A172 (cell line): ENCODE measurements around the gene KREMEN1. TPM values are rescaled to one million over a fixed set of nuclear protein-coding genes. Genes with fewer than 3 reads are reported as not detected.
"Not testable (repeated sequence)": the region's sequence is repeated elsewhere in the genome, so short reads cannot be mapped to it uniquely, and the experiment has no call there.

Experiments
- DNase-seq: peaks from one replicate; pipeline ENCODE4 v3.0.0-alpha.2; 2015; ENCODE audit warnings: low spot score
- total RNA-seq: library from RNA; depleted of rRNA; stranded (reverse); fragments of >200 nt; shearing (Covaris generic); gene quantifications from 2 replicates; pipeline ENCODE4 v1.2.3, GENCODE V29; 2014; rRNA removed

KREMEN1 gene
- total RNA-seq, result 2.0 and 2.1 TPM in 2 replicates

- no peak for DNase-seq
Observed at GRCh38 chr22:29072979-29073617, at the start of gene KREMEN1. KREMEN1 (plus strand) TSS chr22:29073035; CDS start chr22:29073131, 96 bp downstream.

GRCh38 chr22:29023172-29023796 is 49.6 kb upstream of the KREMEN1 start:
- no peak for DNase-seq

- DNase-seq, result no peak
Observed at GRCh38 chr22:29026579-29026978, 46.3 kb upstream of the KREMEN1 start.

GRCh38 chr22:29028468-29028867 is 44.4 kb upstream of the KREMEN1 start:
- DNase-seq, result no peak

- no peak for DNase-seq
Observed at GRCh38 chr22:29029202-29030000, 43.4 kb upstream of the KREMEN1 start.

GRCh38 chr22:29030016-29030617 is 42.7 kb upstream of the KREMEN1 start:
- peak; percentile 45 for DNase-seq

- DNase-seq, result peak; percentile 79
Observed at GRCh38 chr22:29030618-29031226, 42.1 kb upstream of the KREMEN1 start.

- DNase-seq, result peak; percentile 93
Observed at GRCh38 chr22:29031227-29032011, 41.4 kb upstream of the KREMEN1 start.

GRCh38 chr22:29032014-29032475 is 40.8 kb upstream of the KREMEN1 start:
- DNase-seq, result no peak

- DNase-seq, result peak; percentile 30
Observed at GRCh38 chr22:29032584-29032983, 40.3 kb upstream of the KREMEN1 start.

GRCh38 chr22:29037340-29037932 is 35.4 kb upstream of the KREMEN1 start:
- no peak for DNase-seq

GRCh38 chr22:29039148-29039547 is 33.7 kb upstream of the KREMEN1 start:
- no peak for DNase-seq

GRCh38 chr22:29039684-29040083 is 33.2 kb upstream of the KREMEN1 start:
- DNase-seq, result not testable (repeated sequence)

GRCh38 chr22:29040385-29041275 is 32.2 kb upstream of the KREMEN1 start:
- DNase-seq, result peak; percentile 76

GRCh38 chr22:29041408-29041807 is 31.4 kb upstream of the KREMEN1 start:
- no peak for DNase-seq

GRCh38 chr22:29043906-29044575 is 28.8 kb upstream of the KREMEN1 start:
- peak; percentile 50 for DNase-seq

GRCh38 chr22:29044657-29045176 is 28.1 kb upstream of the KREMEN1 start:
- peak; percentile 68 for DNase-seq

GRCh38 chr22:29048822-29049654 is 23.8 kb upstream of the KREMEN1 start:
- no peak for DNase-seq
